Mesendoderm (in vitro differentiated cells): ENCODE measurements around the gene ZNF783.

ENCODE experiments used
- DNase-seq: peaks from one replicate; pipeline ENCODE4 v3.0.0; 2013
- H2AK5ac ChIP-seq: 2 replicates; pipeline ENCODE4 v1.6.1; 2013; ENCODE audit warnings: low read length, inconsistent platforms
- H2BK120ac ChIP-seq: 2 replicates; pipeline ENCODE4 v1.6.1; 2013; ENCODE audit warnings: low read depth, mild to moderate bottlenecking, low read length, moderate library complexity, mixed read lengths
- H2BK15ac ChIP-seq: replicated peaks from 2 replicates; pipeline ENCODE4 v1.6.1; 2013; ENCODE audit warnings: low read depth, mild to moderate bottlenecking, moderate library complexity
- H2BK5ac ChIP-seq: 2 replicates; pipeline ENCODE4 v1.6.1; 2013; ENCODE audit warnings: low read length, inconsistent platforms
- H3K18ac ChIP-seq: 2 replicates; pipeline ENCODE4 v1.6.1; 2013; ENCODE audit warnings: mild to moderate bottlenecking, low read length, mixed read lengths
- H3K23ac ChIP-seq: one replicate; pipeline ENCODE4 v1.6.1; 2013; ENCODE audit warnings: low read length
- H3K27ac ChIP-seq: 2 replicates; pipeline ENCODE4 v1.5.1; 2013; ENCODE audit warnings: low read depth, mild to moderate bottlenecking, inconsistent platforms, low read length, moderate library complexity
- H3K27me3 ChIP-seq: 2 replicates; pipeline ENCODE4 v1.6.1; 2013; ENCODE audit warnings: low read length, control low read depth, mild to moderate bottlenecking, inconsistent platforms; ENCODE audit not compliant: insufficient read depth, poor library complexity
- H3K36me3 ChIP-seq: 2 replicates; pipeline ENCODE4 v1.6.1; 2013; ENCODE audit warnings: low read length, inconsistent platforms; ENCODE audit not compliant: control insufficient read depth, insufficient read depth
- H3K4ac ChIP-seq: one replicate; pipeline ENCODE4 v1.6.1; 2013; ENCODE audit warnings: low read depth, mild to moderate bottlenecking, low read length, moderate library complexity
- H3K4me1 ChIP-seq: 2 replicates; pipeline ENCODE4 v1.6.1; 2013; ENCODE audit warnings: low read depth, low read length, inconsistent platforms; ENCODE audit not compliant: control insufficient read depth
- H3K4me2 ChIP-seq: 2 replicates; pipeline ENCODE4 v1.6.1; 2013; ENCODE audit warnings: low read length
- H3K4me3 ChIP-seq: 2 replicates; pipeline ENCODE4 v1.5.1; 2013; ENCODE audit warnings: mild to moderate bottlenecking, low read length
- H3K56ac ChIP-seq: one replicate; pipeline ENCODE4 v1.6.1; 2013; ENCODE audit warnings: low read length
- H3K79me1 ChIP-seq: 2 replicates; pipeline ENCODE4 v1.6.1; 2013; ENCODE audit warnings: low read length, inconsistent platforms
- H3K79me2 ChIP-seq: 2 replicates; pipeline ENCODE4 v1.6.1; 2013; ENCODE audit warnings: mild to moderate bottlenecking, low read length; ENCODE audit not compliant: control insufficient read depth, insufficient read depth
- H3K9ac ChIP-seq: 2 replicates; pipeline ENCODE4 v1.6.1; 2013; ENCODE audit warnings: low read length, inconsistent platforms
- H4K5ac ChIP-seq: one replicate; pipeline ENCODE4 v1.6.1; 2013; ENCODE audit warnings: low read length
- H4K8ac ChIP-seq: one replicate; pipeline ENCODE4 v1.6.1; 2013; ENCODE audit warnings: low read depth, mild to moderate bottlenecking, control low read depth, low read length, moderate library complexity
- WGBS: extraction: QIAGEN DNeasy Blood & Tissue Kit; methylation state at CpG from one replicate; pipeline ENCODE4 v1.1.7; 2013; ENCODE audit warnings: low lambda C conversion rate, missing lambda C conversion rate; ENCODE audit not compliant: insufficient coverage; ENCODE audit errors: extremely low coverage; 5-methylcytosine and 5-hydroxymethylcytosine counted together

ZNF783 gene

GRCh38 chr7:149279111-149279743, 17.2 kb downstream of the ZNF783 start:
- Histone ChIP-seq H2BK120ac (no peak overlapping the region), H2BK15ac (no peak overlapping the region), H3K4ac (no peak overlapping the region), H3K23ac (no peak overlapping the region), H4K8ac (no peak overlapping the region), H2AK5ac (no peak overlapping the region), H2BK5ac (no peak overlapping the region), H3K4me1 (no peaks in the 10 kb centered on the region), H3K27me3 (no peaks in the 10 kb centered on the region), H3K79me1 (no peaks in the 10 kb centered on the region), H3K4me2 (no peak overlapping the region), H3K56ac (no peak overlapping the region), H3K9ac (no peak overlapping the region), H3K4me3 (no peak overlapping the region), H3K79me2 (no peaks in the 10 kb centered on the region), H3K18ac (no peak overlapping the region), H3K27ac (no peak overlapping the region), H3K36me3 (no peaks in the 10 kb centered on the region), H4K5ac (no peak overlapping the region)
- no CpG with 5 or more reads among the region's 17 CpGs for WGBS
- no peak for DNase-seq

GRCh38 chr7:149280151-149280550, 18.2 kb downstream of the ZNF783 start:
- Histone ChIP-seq H3K18ac (no peak overlapping the region), H4K5ac (no peak overlapping the region), H2AK5ac (no peak overlapping the region), H2BK15ac (no peak overlapping the region), H2BK5ac (no peak overlapping the region), H3K27ac (no peak overlapping the region), H3K9ac (no peak overlapping the region), H4K8ac (no peak overlapping the region), H3K36me3 (no peaks in the 10 kb centered on the region), H3K27me3 (no peaks in the 10 kb centered on the region), H3K56ac (no peak overlapping the region), H3K23ac (no peak overlapping the region), H3K4me3 (no peak overlapping the region), H3K79me2 (no peaks in the 10 kb centered on the region), H3K4me2 (no peak overlapping the region), H3K4ac (no peak overlapping the region), H2BK120ac (no peak overlapping the region), H3K4me1 (no peaks in the 10 kb centered on the region), H3K79me1 (no peaks in the 10 kb centered on the region)
- no peak for DNase-seq
- WGBS, result no CpG with 5 or more reads among the region's 9 CpGs

- Histone ChIP-seq H3K23ac (no peak overlapping the region), H4K5ac (no peak overlapping the region), H2BK5ac (no peak overlapping the region), H3K9ac (no peak overlapping the region), H3K4me1 (peaks cover 1% of the 10 kb centered on the region), H3K56ac (no peak overlapping the region), H3K27ac (no peak overlapping the region), H2BK15ac (no peak overlapping the region), H3K4ac (no peak overlapping the region), H3K27me3 (no peaks in the 10 kb centered on the region), H2AK5ac (no peak overlapping the region), H3K36me3 (no peaks in the 10 kb centered on the region), H2BK120ac (no peak overlapping the region), H3K4me2 (no peak overlapping the region), H3K79me2 (no peaks in the 10 kb centered on the region), H3K79me1 (no peaks in the 10 kb centered on the region), H3K18ac (no peak overlapping the region), H4K8ac (no peak overlapping the region), H3K4me3 (no peak overlapping the region)
- WGBS, result no CpG with 5 or more reads among the region's 8 CpGs
- no peak for DNase-seq
Measured at GRCh38 chr7:149280661-149281507, 18.9 kb downstream of the ZNF783 start.

GRCh38 chr7:149281508-149282330, 19.7 kb downstream of the ZNF783 start:
- H2AK5ac ChIP-seq, result no peak overlapping the region

GRCh38 chr7:149282331-149282655, 20.3 kb downstream of the ZNF783 start:
- no peak overlapping the region for H3K27ac ChIP-seq
- H2AK5ac ChIP-seq, result no peak overlapping the region
- no peak overlapping the region for H3K56ac ChIP-seq
- H3K4ac ChIP-seq, result no peak overlapping the region
- no peak overlapping the region for H4K5ac ChIP-seq
- WGBS, result no CpG with 5 or more reads among the region's 5 CpGs
- no peak overlapping the region for H3K4me2 ChIP-seq
- no peak overlapping the region for H2BK5ac ChIP-seq
- no peak overlapping the region for H2BK15ac ChIP-seq
- DNase-seq, result no peak
- no peaks in the 10 kb centered on the region for H3K79me2 ChIP-seq
- no peak overlapping the region for H4K8ac ChIP-seq
- no peak overlapping the region for H3K18ac ChIP-seq
- H3K4me3 ChIP-seq, result no peak overlapping the region
- H3K23ac ChIP-seq, result no peak overlapping the region
- H2BK120ac ChIP-seq, result no peak overlapping the region
- H3K27me3 ChIP-seq, result no peaks in the 10 kb centered on the region
- no peaks in the 10 kb centered on the region for H3K36me3 ChIP-seq
- peaks cover 1% of the 10 kb centered on the region for H3K4me1 ChIP-seq
- H3K79me1 ChIP-seq, result no peaks in the 10 kb centered on the region
- H3K9ac ChIP-seq, result no peak overlapping the region

More at GRCh38 chr7:149281508-149282330, 19.7 kb downstream of the ZNF783 start:
- no peak overlapping the region for H3K4me2 ChIP-seq
- H3K56ac ChIP-seq, result no peak overlapping the region
- no peak overlapping the region for H2BK5ac ChIP-seq
- no peaks in the 10 kb centered on the region for H3K79me2 ChIP-seq
- peaks cover 1% of the 10 kb centered on the region for H3K4me1 ChIP-seq
- H4K5ac ChIP-seq, result no peak overlapping the region
- no CpG with 5 or more reads among the region's 59 CpGs for WGBS
- H3K23ac ChIP-seq, result no peak overlapping the region
- no peak overlapping the region for H2BK120ac ChIP-seq
- no peaks in the 10 kb centered on the region for H3K79me1 ChIP-seq
- no peak overlapping the region for H3K4me3 ChIP-seq
- H3K4ac ChIP-seq, result no peak overlapping the region
- H3K18ac ChIP-seq, result no peak overlapping the region
- H4K8ac ChIP-seq, result no peak overlapping the region
- no peak for DNase-seq
- no peak overlapping the region for H2BK15ac ChIP-seq
- H3K36me3 ChIP-seq, result no peaks in the 10 kb centered on the region
- no peaks in the 10 kb centered on the region for H3K27me3 ChIP-seq
- no peak overlapping the region for H3K9ac ChIP-seq
- H3K27ac ChIP-seq, result no peak overlapping the region
